Transverse colon (tissue), 4 donors: Measurements from ENCODE around the gene SERINC5. TPM values are rescaled to one million over a fixed set of nuclear protein-coding genes. Genes with fewer than 3 reads are reported as not detected.
"Not testable (repeated sequence)": the region's sequence is repeated elsewhere in the genome, so short reads cannot be mapped to it uniquely, and the experiment has no call there.

ENCODE experiments used
- DNase-seq: peaks from one replicate; pipeline ENCODE4 v3.0.0-alpha.2; 2019
- H3K27ac ChIP-seq, 4 donors: fragments of 200-600 bp; sonication (generic); 2 replicates each; pipeline ENCODE4 v1.5.1; 2016 to 2018; ENCODE audit warnings: inconsistent platforms in 4 of 4
- H3K27me3 ChIP-seq: fragments of 200-600 bp; sonication (generic); 2 replicates; pipeline ENCODE4 v1.5.1; 2017; ENCODE audit warnings: inconsistent platforms
- H3K36me3 ChIP-seq, 4 donors: fragments of 200-600 bp; sonication (generic); 2 replicates each; pipeline ENCODE4 v1.5.1; 2017 to 2019; ENCODE audit warnings: inconsistent platforms in 4 of 4
- H3K4me1 ChIP-seq, 4 donors: fragments of 200-600 bp; sonication (generic); 2 replicates each; pipeline ENCODE4 v1.5.1; 2017 to 2020; ENCODE audit warnings: inconsistent platforms in 4 of 4
- H3K4me3 ChIP-seq, 4 donors: fragments of 200-600 bp; sonication (generic); 1 replicate in 1 of 4; 2 replicates in 3 of 4; pipeline versions ENCODE4 v1.5.1 to v1.6.1; 2017 to 2019; ENCODE audit warnings: inconsistent platforms in 4 of 4
- H3K9me3 ChIP-seq, 2 donors: fragments of 200-600 bp; sonication (generic); 2 replicates each; pipeline ENCODE4 v1.5.1; 2017 to 2019; ENCODE audit warnings: inconsistent platforms in 2 of 2
- EP300 ChIP-seq: sonication (generic); formaldehyde crosslinking; IDR thresholded peaks from one replicate; pipeline ENCODE4 v1.6.1; 2017; ENCODE audit warnings: antibody characterized with exemption, low read depth
- POLR2A ChIP-seq: fragments of 450-650 bp; IDR thresholded peaks from one replicate; pipeline ENCODE4 v1.6.1; 2016; ENCODE audit warnings: antibody characterized with exemption, mild to moderate bottlenecking, moderate library complexity
- POLR2AphosphoS5 ChIP-seq, 3 donors: sonication (generic); formaldehyde crosslinking; IDR thresholded peaks; one replicate each; pipeline ENCODE4 v1.6.1; 2016; ENCODE audit warnings: antibody characterized with exemption in 3 of 3
- WGBS, 2 donors: methylation state at CpG; one replicate each; pipeline ENCODE4 v1.1.5; 2018; ENCODE audit warnings: low coverage in 1 of 2; 5-methylcytosine and 5-hydroxymethylcytosine counted together
- in situ Hi-C, 4 donors: fragments of 200-750 bp; cut with MboI; loops; one replicate each; pipeline versions ENCODE4 v1.15.0 to v1.15.1; 2017; ENCODE audit warnings: low sequenced_read_pairs in 3 of 4, low pct_ligation_motif_present in 1 of 4, low pct_unique_long_range_greater_than_20kb in 1 of 4
- intact Hi-C: fragments of 100-400 bp; cut with DNase I; formaldehyde crosslinking; loops from one replicate; pipeline ENCODE4 v1.15.1; 2023; ENCODE audit warnings: low total_unique reads
- total RNA-seq, 4 donors: library from RNA; depleted of rRNA; stranded (reverse); fragments of >200 nt; gene quantifications; one replicate each; pipeline ENCODE4 v1.1.0, GENCODE V29; 2016
- TF ChIP-seq, protein P1 (sequence below), 5 experiments: fragments of 200-600 bp in 3 of 5; fragments of 450-650 bp in 2 of 5; sonication (generic) in 3 of 5; IDR thresholded peaks; 1 replicate in 2 of 5; 2 replicates in 3 of 5; pipeline ENCODE4 v1.5.1; 2016 to 2017; ENCODE audit warnings: antibody characterized with exemption in 5 of 5, inconsistent platforms in 3 of 5, mild to moderate bottlenecking in 2 of 5, moderate library complexity in 1 of 5

Gene SERINC5
- total RNA-seq, 4 donors from 2014 or later, result 40.6 to 90.4 (median 79.6) TPM

DNA sequence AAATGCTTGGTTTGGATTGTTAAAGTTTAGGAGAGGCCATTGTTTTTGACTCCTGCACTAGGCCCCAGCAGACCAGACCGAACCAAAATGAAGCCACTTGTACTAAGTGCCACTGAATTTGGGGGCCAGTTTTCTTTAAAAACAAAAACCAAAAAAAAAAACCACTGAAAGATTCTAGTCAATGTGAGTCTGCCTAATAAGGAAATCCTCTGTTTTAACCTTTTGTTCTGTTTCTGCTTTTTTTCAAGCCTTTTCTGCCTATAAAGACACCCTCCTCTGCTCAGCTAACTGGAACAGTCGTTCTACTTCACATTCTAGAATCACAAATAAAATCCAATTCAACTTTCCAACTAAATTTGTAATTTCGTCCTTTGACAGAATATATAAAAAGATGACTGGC lies 64.9 kb downstream of the SERINC5 start:
- TF ChIP-seq EP300, result no peak
- TF ChIP-seq, protein P1, sequence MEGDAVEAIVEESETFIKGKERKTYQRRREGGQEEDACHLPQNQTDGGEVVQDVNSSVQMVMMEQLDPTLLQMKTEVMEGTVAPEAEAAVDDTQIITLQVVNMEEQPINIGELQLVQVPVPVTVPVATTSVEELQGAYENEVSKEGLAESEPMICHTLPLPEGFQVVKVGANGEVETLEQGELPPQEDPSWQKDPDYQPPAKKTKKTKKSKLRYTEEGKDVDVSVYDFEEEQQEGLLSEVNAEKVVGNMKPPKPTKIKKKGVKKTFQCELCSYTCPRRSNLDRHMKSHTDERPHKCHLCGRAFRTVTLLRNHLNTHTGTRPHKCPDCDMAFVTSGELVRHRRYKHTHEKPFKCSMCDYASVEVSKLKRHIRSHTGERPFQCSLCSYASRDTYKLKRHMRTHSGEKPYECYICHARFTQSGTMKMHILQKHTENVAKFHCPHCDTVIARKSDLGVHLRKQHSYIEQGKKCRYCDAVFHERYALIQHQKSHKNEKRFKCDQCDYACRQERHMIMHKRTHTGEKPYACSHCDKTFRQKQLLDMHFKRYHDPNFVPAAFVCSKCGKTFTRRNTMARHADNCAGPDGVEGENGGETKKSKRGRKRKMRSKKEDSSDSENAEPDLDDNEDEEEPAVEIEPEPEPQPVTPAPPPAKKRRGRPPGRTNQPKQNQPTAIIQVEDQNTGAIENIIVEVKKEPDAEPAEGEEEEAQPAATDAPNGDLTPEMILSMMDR (IDR thresholded peaks at IDR 0.05), result no peak
- no peak for TF ChIP-seq POLR2A
- no peak for TF ChIP-seq POLR2AphosphoS5 (IDR thresholded peaks at IDR 0.05)
- no peak overlapping the region for H3K4me3 ChIP-seq
- intact Hi-C loops (no loop called here), in situ Hi-C loops (no loop called here)
- no peaks in the 10 kb centered on the region for H3K27me3 ChIP-seq
- 80 to 88% methylated on average over 3 of the region's 3 CpGs for WGBS, 2 donors
- peaks cover 17 to 70% (median 47%) of the 10 kb centered on the region in 4 donors for H3K4me1 ChIP-seq
- H3K27ac ChIP-seq, result peak overlapping the region; percentile 32 to 69 (median 54)
- H3K9me3 ChIP-seq, result no peaks in the 10 kb centered on the region
- no peaks in the 10 kb centered on the region for H3K36me3 ChIP-seq
- no peak for DNase-seq

DNA sequence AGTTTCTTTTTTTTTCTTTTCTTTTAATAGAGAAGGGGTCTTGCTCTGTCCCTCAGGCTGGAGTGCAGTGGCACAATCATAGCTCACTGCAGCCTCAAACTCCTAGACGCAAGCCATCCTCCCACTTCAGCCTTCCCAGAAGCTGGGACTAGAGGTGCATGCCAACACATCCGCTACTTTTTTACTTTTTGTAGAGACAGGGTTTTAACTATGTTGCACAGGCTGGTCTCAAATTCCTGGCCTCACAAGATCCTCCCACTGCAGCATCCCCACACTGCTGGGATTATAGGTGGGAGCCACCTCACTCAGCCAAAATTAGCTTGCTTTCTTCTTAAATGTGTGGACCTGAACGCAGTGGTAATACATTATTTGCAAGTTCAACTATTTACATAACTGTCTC lies 66.1 kb downstream of the SERINC5 start:
- Histone ChIP-seq H3K36me3 (no peaks in the 10 kb centered on the region), H3K27me3 (no peaks in the 10 kb centered on the region), H3K27ac (no peak overlapping the region), H3K4me3 (no peak overlapping the region), H3K9me3 (no peaks in the 10 kb centered on the region), H3K4me1 (peaks cover 19 to 73% (median 56%) of the 10 kb centered on the region in 4 donors)
- in situ Hi-C loops, result no loop called here
- intact Hi-C loops, result no loop called here
- WGBS, 2 donors, result 93% methylated on average over 2 to 3 of the region's 3 CpGs
- DNase-seq, result no peak
- TF ChIP-seq POLR2A, result no peak
- no peak for TF ChIP-seq EP300
- TF ChIP-seq POLR2AphosphoS5 (IDR thresholded peaks at IDR 0.05), result no peak
- TF ChIP-seq, protein P1 (IDR thresholded peaks at IDR 0.05), result no peak

DNA sequence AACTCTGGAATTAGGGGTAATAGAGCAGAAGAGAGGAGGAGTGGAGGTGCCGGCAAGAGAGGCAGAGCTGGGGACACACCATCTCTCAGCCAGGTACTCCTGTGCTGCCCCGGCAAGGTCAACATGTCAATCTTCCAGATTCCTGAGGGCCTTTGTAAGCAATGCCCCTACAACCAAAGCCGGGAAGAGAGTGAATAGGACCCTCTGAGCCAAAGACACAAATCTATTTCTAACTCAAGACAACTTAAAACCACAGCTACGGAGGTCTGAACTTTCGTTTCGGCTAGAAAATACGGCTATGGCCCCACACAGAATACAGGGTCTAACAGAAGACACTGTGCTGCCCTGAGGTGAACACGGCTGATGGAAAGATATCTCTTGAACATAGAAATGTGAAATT lies 66.6 kb downstream of the SERINC5 start:
- in situ Hi-C loops (no loop called here), intact Hi-C loops (no loop called here)
- Histone ChIP-seq H3K36me3 (no peaks in the 10 kb centered on the region), H3K27ac (peak overlapping the region in 2 of 4 donors; percentile 6 to 15), H3K9me3 (no peaks in the 10 kb centered on the region), H3K27me3 (no peaks in the 10 kb centered on the region), H3K4me3 (no peak overlapping the region), H3K4me1 (peaks cover 23 to 73% (median 59%) of the 10 kb centered on the region in 4 donors)
- WGBS, 2 donors, result 70 to 86% methylated on average over 8 of the region's 8 CpGs
- no peak for DNase-seq
- TF ChIP-seq POLR2AphosphoS5 (IDR thresholded peaks at IDR 0.05), result no peak
- no peak for TF ChIP-seq POLR2A

DNA sequence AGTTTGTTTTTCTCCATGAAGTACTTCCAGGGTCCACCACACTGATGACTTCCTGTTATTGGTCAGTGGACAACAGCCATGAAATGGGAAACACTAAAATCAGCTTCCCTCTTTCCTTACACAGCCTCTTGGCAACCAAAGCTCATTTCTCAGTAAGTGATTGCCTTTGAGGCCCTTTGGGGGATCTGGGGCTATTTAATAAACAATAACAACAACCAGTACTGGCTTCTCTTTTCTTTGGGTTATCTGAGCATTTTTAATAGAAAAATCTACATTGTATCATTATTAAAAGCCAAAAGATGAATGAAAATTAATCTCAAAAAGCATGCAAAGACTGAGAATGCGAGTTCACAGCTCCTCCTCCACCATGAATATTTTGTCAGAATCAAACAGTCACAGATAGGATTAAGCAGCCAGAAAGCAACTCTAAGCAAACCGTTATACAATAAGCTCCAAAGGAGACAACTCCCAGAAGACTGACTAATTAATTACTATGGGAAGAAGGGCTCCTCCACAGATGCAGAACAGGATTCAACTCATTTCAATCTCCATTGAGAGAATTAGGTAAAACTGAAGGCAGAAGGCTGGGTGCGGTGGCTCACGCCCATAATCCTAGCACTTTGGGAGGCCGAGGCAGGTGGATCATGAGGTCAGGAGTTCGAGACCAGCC lies 68.3 kb downstream of the SERINC5 start:
- TF ChIP-seq POLR2A, result no peak
- no peak for DNase-seq
- no peaks in the 10 kb centered on the region for H3K36me3 ChIP-seq
- H3K27ac ChIP-seq, result peak overlapping the region; percentile 73 to 85 (median 76)
- H3K27me3 ChIP-seq, result no peaks in the 10 kb centered on the region
- in situ Hi-C loops, result no loop called here
- H3K9me3 ChIP-seq, result no peaks in the 10 kb centered on the region
- 45 to 78% methylated on average over 2 to 6 of the region's 6 CpGs for WGBS, 2 donors
- no peak overlapping the region for H3K4me3 ChIP-seq
- peaks cover 18 to 72% (median 58%) of the 10 kb centered on the region in 4 donors for H3K4me1 ChIP-seq
- intact Hi-C loops, result no loop called here

DNA sequence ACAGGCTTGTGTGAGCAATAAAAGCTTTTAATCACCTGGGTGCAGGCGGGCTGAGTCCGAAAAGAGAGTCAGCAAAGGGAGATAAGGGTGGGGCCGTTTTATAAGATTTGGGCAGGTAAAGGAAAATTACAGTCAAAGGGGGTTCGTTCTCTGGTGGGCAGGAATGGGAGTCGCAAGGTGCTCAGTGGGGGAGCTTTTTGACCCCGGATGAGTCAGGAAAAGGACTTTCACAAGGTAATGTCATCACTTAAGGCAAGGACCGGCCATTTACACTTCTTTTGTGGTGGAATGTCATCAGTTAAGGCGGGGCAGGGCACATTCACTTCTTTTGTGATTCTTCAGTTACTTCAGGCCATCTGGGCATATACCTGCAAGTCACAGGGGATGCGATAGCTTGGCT lies 70.3 kb downstream of the SERINC5 start:
- peak overlapping the region; percentile 73 to 85 (median 78) for H3K27ac ChIP-seq
- intact Hi-C loops, DNase-seq, H3K27me3 ChIP-seq, H3K9me3 ChIP-seq, H3K4me3 ChIP-seq, in situ Hi-C loops, H3K36me3 ChIP-seq: not testable (repeated sequence)
- peaks cover 19 to 73% (median 61%) of the 10 kb centered on the region in 4 donors for H3K4me1 ChIP-seq
- 47 to 63% methylated on average over 4 to 9 of the region's 9 CpGs for WGBS, 2 donors
